ENCODE data around the gene R3HDM4. TPM values are rescaled to one million over a fixed set of nuclear protein-coding genes. Genes with fewer than 3 reads are reported as not detected.

The R3HDM4 gene
- total and polyA plus RNA-seq, 4 donors: 31.6 to 139 (median 77.7) TPM

GRCh38 chr19:887072-887471 is 25.9 kb downstream of the R3HDM4 start:
- WGBS, 2 donors: 86 to 88% methylated on average over 16 of the region's 16 CpGs
- H3K9ac ChIP-seq (ENCODE audit: insufficient read depth in 1 of 2, low read length in 2 of 2): no peak overlapping the region
- H3K4me1 ChIP-seq (ENCODE audit: control insufficient read depth in 5 of 5, insufficient read depth in 5 of 5, low read length in 5 of 5): peaks cover 0 to 4% (median 0%) of the 10 kb centered on the region in 5 donors
- no peaks in the 10 kb centered on the region for H3K9me3 ChIP-seq (ENCODE audit: control insufficient read depth in 4 of 4, insufficient read depth in 3 of 4, low read length in 3 of 4)
- TF ChIP-seq CTCF (IDR thresholded peaks at IDR 0.05; ENCODE audit: control extremely low read depth, extremely low read depth): no peak
- no peaks in the 10 kb centered on the region for H3K27me3 ChIP-seq (ENCODE audit: control insufficient read depth in 3 of 3, insufficient read depth in 3 of 3, low read length in 2 of 3)
- H3K27ac ChIP-seq (ENCODE audit: low read depth in 1 of 2, low read length in 1 of 2): no peak overlapping the region
- H3K4me3 ChIP-seq: no peak overlapping the region
- ATAC-seq (ENCODE audit: insufficient read depth, low FRiP score) (no peak), DNase-seq (peak in 1 of 3 donors; percentile 40)
- peaks cover 0 to 67% (median 31%) of the 10 kb centered on the region in 4 donors for H3K36me3 ChIP-seq (ENCODE audit: control insufficient read depth in 4 of 4, insufficient read depth in 4 of 4, low read length in 4 of 4)

GRCh38 chr19:885536-886224 is 27.3 kb downstream of the R3HDM4 start:
- ATAC-seq (ENCODE audit: insufficient read depth, low FRiP score): no peak
- Histone ChIP-seq H3K9me3 (ENCODE audit: control insufficient read depth in 4 of 4, insufficient read depth in 3 of 4, low read length in 3 of 4) (peaks cover 0 to 4% (median 0%) of the 10 kb centered on the region in 4 donors), H3K27me3 (ENCODE audit: control insufficient read depth in 3 of 3, insufficient read depth in 3 of 3, low read length in 2 of 3) (no peaks in the 10 kb centered on the region), H3K27ac (ENCODE audit: low read depth in 1 of 2, low read length in 1 of 2) (no peak overlapping the region), H3K36me3 (ENCODE audit: control insufficient read depth in 4 of 4, insufficient read depth in 4 of 4, low read length in 4 of 4) (peaks cover 0 to 76% (median 41%) of the 10 kb centered on the region in 4 donors), H3K4me1 (ENCODE audit: control insufficient read depth in 5 of 5, insufficient read depth in 5 of 5, low read length in 5 of 5) (no peaks in the 10 kb centered on the region), H3K9ac (ENCODE audit: insufficient read depth in 1 of 2, low read length in 2 of 2) (no peak overlapping the region), H3K4me3 (no peak overlapping the region)
- 97% methylated on average over 63 to 64 of the region's 64 CpGs for WGBS, 2 donors
- TF ChIP-seq CTCF (IDR thresholded peaks at IDR 0.05; ENCODE audit: control extremely low read depth, extremely low read depth): no peak
- no peak for DNase-seq

GRCh38 chr19:884420-885211 is 28.4 kb downstream of the R3HDM4 start:
- 95 to 96% methylated on average over 51 of the region's 51 CpGs for whole genome bisulfite sequencing, 2 donors
- Histone ChIP-seq H3K4me1 (ENCODE audit: control insufficient read depth in 5 of 5, insufficient read depth in 5 of 5, low read length in 5 of 5) (no peaks in the 10 kb centered on the region), H3K4me3 (no peak overlapping the region), H3K27ac (ENCODE audit: low read depth in 1 of 2, low read length in 1 of 2) (peak overlapping the region in 1 of 2 donors; percentile 3), H3K27me3 (ENCODE audit: control insufficient read depth in 3 of 3, insufficient read depth in 3 of 3, low read length in 2 of 3) (no peaks in the 10 kb centered on the region), H3K36me3 (ENCODE audit: control insufficient read depth in 4 of 4, insufficient read depth in 4 of 4, low read length in 4 of 4) (peaks cover 0 to 76% (median 42%) of the 10 kb centered on the region in 4 donors), H3K9ac (ENCODE audit: insufficient read depth in 1 of 2, low read length in 2 of 2) (no peak overlapping the region), H3K9me3 (ENCODE audit: control insufficient read depth in 4 of 4, insufficient read depth in 3 of 4, low read length in 3 of 4) (peaks cover 0 to 4% (median 0%) of the 10 kb centered on the region in 4 donors)
- TF ChIP-seq CTCF (IDR thresholded peaks at IDR 0.05; ENCODE audit: control extremely low read depth, extremely low read depth): no peak
- DNase-seq: no peak
- ATAC-seq (ENCODE audit: insufficient read depth, low FRiP score): no peak
